GM19328 (cell line): Measurements from ENCODE around the gene KLF8.
"Not testable (repeated sequence)": the region's sequence is repeated elsewhere in the genome, so short reads cannot be mapped to it uniquely, and the experiment has no call there.

Experiments used
- ATAC-seq: cut with Tn5 transposase; IDR thresholded peaks from one replicate; pipeline ENCODE4 v1.9.1; 2021; ENCODE audit warnings: mild to moderate bottlenecking, moderate library complexity; ENCODE audit not compliant: unreplicated experiment

The KLF8 gene

DNA sequence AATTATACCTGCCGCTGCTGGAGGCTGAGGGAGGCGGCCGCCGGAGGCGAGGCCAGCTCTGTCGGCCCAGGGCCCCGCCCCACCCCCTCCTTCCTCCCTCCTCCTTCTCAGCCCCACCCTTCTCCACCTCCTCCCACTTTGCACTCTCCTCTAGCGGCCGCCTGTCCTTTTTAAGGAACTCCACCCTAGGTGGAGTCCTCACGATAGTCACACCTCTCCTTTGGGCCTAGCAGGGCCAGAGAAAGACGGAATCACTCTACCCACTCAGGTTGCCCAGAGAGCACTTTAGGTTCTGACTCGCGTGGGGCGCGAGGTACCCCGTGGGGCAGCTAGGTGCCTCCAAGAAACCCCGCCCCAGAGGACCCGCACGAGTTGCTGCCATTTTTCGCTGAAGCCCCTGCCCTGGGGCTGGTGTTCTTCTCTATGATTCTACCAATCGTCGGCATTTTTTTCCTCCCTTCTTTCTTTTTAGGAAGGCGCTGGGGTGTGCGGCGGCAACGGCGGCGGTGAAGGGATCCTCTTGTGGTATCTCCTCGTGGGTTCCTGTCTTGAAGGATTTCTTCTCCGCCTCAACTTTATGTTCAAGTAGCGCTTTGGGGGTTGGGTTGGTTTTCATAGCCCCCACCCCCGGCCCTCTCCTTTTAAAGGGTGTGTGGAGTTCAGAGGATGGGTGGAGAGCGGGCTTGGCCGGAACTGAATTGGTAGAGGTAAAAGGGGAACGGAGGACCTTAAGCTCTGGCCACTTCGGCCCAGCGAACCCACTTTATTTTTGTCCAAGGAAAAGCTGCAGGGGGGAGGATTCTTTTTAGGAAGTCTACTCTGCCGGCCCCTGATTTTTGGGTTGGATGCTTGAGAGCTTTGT lies at the start of gene KLF8:
Gene KLF8, plus strand, starts transcription at position 136 of the 862 bp plus-strand sequence. CDS start 979 bp downstream, outside the sequence.
- ATAC-seq: peak; percentile 51

DNA sequence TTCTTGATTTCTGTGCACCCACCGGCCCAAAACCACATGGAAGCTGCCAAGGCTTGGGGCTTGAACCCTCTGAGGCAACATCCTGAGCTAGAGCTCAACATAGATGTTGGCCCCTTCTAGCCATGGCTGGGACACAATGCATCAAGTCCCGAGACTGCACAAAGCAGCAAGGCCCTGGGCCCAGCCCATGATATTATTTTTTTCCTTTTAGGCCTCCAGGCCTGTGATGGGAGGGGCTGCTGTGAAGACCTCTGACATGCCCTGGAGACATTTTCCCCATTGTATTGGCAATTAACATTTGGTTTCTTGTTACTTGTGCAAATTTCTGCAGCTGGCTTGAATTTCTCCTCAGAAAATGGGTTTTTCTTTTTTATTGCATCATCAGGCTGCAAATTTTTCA lies 25.2 kb upstream of the KLF8 start:
- not testable (repeated sequence) for ATAC-seq

DNA sequence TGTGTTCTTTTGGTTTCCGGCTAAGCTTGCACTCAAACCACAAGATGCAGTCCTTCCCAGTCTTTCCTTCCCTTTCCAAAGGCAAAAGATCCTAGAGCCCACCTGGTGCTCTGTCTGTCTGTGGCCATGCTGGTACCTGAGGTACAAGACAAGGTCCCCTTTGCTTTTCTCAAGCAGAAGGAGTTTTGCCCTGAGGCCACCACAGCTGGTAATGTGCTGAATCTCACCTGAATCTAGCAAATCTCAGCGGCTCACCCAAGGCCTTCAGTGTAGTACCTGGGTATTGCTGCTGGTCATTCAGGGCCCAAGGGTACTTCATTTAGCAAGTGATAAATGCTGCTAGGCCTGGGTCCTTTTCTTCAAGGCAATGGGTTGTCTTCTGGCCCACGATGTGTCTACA lies 20.5 kb upstream of the KLF8 start:
- no peak for ATAC-seq

DNA sequence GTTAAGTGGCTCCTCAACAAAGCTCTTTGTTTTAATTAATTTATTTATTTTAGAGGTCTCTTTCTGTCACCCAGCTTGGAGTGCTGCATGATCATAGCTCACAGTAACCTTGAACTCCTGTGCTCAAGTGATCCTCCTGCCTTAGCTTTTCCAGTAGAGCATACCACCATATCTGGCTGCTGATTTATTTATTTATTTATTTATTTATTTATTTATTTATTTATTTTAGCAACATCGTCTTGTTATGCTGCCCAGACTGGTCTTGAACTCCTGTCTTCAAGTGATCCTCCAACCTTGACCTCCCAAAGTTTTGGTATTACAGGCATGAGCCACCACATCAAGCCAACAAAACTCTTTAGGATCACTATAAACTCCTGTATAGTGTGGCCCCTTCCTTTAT lies 15.8 kb upstream of the KLF8 start:
- no peak for ATAC-seq

DNA sequence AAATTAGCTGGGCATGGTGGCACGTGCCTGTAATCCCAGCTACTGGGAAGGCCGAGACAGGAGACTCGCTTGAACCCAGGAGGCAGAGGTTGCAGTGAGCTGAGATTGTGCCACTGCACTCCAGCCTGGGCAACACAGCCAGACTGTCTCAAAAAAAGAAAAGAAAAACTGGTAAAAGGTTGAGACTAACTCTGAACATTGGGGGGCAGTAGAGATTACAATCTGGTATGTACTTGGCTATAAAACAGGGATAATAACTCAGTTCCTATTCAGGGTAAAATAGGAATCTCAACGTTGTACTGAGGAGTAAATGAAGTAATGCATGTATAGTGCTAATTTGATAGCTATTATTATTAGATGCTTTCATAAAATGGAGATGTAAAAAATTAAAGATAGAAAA lies 12.5 kb upstream of the KLF8 start:
- no peak for ATAC-seq

DNA sequence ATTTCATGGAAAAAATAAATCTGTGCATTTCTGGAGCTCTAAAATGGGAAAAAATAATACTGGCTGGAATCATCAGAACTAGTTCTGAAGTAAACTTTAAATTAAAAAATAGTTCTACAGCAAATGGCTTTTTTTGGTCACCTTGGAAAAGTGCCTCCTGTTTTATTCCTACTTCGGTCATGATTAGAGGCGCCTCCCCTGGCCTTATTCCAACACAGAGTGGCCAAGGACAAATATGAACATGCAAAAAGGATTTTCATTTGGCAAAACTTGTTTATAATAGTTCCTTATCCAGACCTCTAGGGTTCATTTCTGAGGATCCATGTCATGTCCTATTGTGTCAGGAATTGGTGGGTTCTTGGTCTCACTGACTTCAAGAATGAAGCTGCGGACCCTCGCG lies 11.1 kb upstream of the KLF8 start:
- ATAC-seq: no peak

DNA sequence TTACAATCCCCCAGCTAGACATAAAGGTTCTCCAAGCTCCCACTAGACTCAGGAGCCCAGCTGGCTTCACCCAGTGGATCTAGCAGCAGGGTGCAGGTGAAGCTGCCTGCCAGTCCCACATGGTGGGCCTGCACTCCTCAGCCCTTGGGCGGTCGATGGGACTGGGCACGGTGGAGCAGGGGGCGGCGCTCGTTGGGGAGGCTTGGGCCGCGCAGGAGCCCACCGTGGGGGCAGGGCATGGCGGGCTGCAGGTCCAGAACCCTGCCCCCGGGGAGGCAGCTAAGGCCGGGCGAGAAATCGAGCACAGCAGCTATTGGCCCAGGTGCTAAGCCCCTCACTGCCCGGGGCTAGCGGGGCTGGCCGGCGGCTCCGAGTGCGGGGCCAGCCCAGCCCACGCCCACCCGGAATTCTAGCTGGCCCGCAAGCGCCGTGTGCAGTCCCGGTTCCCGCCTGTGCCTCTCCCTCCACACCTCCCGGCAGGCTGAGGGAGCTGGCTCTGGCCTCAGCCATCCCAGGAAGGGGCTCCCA lies 9.6 kb upstream of the KLF8 start:
- ATAC-seq: no peak

DNA sequence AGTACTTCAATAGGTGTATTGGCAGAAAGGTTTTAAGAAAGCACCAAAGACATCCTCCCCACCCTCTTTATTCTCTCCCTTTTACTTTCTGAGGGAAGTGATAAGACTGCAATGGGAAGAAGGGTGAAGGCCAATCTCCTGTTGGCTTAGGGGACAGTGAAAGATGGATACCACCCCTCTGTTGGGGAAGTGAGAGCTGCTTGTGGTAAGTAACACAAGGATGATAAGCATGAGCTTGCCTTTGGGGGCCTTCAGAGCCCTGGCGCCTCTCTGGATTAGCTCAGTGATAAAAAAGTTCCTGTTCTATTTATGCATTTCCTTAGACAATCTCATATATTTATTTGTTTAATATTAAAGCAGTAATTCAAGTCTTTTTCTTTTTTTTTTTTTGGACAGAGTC lies 5.2 kb upstream of the KLF8 start:
- ATAC-seq: no peak

DNA sequence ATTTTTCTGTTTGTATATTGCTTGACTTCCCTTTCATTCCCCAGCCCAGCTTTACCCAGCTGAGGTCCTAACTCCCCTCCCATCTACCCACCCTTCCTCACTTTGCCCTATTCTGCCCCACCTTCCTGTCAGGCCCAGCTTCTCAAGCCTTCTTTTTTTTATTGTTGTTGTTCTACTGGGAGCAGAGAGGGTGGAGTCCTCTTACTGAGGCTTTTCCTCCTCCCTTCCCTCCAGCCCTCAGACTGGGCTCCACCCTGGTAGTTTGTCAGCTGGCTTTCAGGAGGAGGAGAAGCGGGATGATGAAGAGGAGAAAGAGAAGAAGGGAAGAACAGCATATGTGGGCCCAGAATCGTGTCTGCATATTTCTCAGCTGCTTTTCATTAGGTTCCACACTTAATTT lies 3.2 kb upstream of the KLF8 start:
- no peak for ATAC-seq

DNA sequence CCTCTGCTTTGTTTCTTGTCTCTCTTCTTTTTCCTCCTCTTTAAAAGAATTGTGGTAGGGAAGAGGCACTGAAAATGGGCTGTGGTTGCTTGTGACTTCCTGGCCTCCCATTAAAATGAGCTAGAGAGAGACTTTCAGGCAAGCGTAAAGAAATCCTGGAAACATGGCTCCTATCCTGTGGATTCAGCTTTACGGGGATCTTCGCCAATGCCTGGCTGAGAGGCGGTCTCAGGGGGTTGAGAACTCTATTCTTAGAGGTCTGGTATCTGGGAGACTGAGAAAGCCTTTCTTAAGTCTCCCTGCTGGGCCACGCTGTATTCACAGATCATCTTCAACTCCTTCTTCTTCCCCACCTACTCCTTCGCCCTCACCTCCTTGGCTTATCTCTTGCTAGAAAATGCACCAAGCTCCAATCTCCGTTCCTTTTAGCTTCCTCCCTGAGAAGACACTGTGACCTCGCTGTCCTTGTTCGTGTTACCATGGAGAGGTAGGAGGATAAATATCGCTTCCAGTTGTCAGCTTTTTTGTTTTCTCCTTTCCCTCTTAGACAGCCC lies 542 bp upstream of the KLF8 start:
- ATAC-seq: no peak

DNA sequence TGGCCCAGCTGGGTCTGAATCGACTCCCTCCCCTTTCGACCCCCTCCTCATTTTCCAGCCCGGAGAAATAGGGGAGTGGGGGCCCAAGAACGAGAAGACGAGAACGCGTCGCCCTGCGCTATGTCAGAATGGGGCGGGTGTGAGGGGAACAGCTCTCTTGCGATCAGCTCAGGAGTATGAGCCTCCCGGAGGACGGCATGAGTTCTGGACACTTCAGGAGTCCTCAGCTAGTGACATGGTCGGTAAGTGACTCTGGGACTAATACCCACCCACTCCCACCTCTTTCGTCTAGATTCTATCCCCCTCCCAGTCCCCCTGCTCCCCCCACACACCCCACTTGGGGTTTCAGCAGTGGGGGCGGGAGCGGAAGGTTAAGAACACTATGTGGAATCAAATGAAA lies 944 bp downstream of the KLF8 start:
- no peak for ATAC-seq

DNA sequence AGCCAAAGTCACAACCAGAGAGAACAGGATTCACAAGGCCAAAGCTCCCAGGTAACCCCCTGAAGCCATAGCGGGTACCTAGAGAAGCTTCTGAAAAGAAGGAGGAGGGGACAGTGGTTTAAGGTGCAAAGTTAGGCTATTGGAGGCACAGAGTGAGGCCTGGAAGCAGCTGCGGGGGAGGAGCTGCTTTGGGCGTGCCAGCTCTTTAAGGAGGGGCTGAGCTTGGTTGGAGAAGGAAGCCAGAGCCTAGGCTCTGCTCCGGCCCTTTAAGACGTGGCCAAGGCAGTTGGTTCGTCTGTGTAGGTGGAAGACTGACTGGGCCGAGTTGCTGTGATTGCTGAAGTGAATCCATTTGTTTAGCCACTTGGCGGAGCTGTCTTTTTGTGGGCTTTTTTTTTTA lies 1.5 kb downstream of the KLF8 start:
- peak; percentile 83 for ATAC-seq

DNA sequence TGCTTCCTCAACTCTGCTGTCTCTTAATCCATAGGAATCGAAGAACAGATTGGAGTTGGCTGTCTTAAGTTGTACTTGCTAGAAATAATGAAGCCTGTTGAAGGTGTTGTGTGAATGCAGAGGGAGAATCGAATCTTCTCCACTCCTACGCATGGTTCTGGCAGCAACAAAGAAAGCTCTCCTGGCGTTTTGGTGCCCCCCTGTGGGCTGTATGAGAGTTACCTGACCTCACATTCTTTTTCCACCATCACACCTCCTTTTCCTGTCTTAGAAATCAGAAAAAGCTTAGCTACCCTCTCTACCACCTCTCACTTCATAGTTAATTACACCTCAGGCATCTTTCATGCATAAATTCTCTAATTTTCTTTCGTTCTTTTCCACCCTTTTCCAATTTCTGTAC lies 16.3 kb downstream of the KLF8 start:
- ATAC-seq: peak; percentile 91

DNA sequence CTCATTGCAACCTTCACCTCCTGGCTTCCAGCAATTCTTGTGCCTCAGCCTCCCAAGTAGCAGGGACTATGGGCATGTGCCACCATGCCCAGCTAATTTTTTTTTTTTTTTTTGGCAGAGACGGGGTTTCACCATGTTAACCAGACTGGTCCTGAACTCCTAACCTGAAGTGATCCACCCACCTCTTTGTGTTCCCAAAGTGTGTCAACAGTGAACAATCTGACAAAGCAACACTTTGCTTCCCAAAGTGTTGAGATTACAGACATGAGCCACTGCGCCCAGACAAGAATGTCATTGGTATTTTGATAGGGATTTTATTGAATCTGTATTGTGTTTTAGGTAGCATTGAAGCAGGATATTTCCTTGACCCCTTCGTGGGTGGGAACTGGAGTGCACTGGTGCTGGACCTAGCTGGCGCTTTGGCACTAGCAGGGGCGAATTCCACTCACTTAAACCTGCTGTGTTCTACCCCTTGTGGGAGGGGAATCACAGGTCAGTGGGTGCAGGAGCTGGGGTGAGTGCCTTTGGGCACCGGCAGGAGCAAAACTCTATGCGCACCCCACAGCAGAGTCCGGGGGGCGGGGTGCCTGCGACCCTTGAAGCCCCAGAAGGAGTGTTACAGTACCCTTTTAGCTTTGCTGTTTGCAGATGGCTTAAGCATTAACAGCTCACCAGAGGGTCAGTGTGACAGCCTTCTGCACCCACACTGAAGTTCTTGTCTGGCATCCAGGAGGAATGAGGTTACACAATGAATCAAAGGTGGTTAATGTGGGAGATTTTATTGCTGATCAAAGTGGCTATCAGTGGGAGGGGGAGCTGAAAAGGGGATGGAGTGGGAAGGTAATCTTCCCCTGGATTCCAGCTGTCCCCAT lies 21.9 kb downstream of the KLF8 start:
- no peak for ATAC-seq

DNA sequence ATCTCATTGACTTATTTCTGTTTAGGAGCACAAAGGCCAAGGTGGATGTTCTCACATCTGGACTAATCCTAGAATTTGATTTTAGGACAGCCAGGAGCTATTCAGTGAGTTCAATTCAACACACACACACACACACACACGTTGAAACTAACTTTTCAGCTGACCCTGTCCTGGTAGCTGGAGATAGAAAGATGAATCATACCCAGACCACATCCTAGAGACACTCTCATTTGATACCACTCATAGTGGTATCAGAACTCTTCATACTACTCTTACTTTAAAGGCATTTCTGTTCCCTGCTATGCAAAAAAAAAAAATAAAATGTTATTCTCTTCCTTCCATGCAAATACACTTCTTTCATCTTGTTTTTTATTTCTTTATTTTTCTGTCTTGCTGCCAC lies 36.7 kb downstream of the KLF8 start:
- ATAC-seq: no peak

DNA sequence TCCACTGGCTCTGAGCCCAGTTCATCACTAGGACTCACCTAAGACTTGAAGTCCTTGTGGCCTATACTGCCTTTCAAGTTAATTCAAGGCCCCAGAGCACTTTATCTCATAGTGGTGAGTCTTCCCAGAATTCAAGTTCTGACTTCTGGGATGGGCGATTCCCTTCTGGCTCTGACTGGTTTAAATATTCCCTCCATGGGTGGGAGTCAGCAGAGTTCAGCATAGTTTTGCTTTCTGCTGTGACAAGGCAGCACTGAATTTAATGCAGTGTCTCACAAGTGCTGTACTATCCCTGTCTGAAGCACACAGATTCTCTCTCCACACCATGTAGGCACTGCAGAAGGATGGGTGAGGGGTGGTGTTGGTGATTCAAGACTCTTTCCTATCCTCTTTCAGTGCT lies 46.5 kb downstream of the KLF8 start:
- no peak for ATAC-seq

DNA sequence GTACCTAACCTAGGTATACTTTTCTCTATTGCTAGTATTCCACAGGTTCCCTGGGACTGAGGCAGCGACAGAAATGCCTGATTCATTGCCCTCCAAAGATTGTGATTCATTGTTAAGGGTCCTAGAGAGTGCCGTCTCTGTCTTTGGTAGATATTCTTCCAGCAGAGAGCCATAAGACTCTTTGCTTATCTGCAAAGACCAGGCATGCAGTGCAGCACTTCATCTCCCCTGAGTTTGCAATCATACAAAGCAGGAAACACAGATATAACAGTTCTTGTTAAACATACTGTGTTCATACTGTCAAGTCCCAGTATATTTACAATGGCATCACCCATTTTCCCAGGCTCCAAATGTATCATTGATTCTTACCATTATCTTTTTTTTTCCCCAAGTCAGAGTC lies 47.7 kb downstream of the KLF8 start:
- ATAC-seq: no peak

DNA sequence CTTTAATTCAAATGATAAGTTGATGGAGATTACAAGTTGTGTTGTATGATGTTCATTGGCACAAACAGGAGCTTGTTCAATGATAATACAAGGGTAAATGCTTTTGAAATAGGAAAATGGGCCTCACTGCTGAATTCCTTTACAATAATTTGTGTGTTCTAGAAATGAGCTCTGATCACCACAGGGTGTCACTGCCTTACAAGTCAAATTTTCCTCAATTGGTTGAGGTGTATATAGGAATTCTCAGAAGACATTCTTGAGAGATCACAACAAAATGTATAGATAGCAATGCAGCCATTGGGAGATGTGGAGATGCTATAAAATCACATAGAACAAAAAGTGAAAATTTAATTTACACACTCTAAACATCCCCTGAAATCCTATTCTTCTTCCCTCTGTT lies 49.6 kb downstream of the KLF8 start:
- no peak for ATAC-seq

DNA sequence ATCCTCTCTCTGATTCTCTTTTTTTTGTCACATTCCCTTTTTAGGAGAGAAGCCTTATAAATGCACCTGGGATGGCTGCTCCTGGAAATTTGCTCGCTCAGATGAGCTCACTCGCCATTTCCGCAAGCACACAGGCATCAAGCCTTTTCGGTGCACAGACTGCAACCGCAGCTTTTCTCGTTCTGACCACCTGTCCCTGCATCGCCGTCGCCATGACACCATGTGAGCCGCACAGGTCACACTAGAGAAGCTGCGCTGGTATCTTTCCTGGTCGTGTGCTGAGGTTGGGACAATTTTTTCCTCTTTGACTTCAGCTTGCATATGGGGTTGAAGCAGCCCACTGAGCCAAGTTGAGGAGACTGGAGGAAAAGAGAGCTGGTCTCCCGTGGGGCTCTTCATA lies 52.1 kb downstream of the KLF8 start:
- ATAC-seq: no peak

DNA sequence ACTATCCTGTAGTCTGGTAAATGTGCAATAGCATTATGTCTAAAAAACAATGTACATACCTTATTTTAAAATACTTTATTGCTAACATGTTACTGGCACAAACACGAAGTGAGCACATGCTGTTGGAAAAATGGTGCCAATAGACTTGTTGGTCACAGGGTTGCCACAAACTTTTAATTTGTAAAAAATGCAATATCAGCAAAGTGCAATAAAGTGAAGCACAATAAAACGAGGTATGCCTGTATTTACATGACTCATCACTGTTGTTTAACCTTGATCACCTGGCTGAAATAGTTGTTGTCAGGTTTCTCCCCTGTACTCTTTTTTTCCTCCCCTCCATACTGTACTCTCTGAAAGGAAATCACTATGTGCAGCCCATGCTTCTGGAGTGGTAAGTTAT lies 56.5 kb downstream of the KLF8 start:
- ATAC-seq: no peak

DNA sequence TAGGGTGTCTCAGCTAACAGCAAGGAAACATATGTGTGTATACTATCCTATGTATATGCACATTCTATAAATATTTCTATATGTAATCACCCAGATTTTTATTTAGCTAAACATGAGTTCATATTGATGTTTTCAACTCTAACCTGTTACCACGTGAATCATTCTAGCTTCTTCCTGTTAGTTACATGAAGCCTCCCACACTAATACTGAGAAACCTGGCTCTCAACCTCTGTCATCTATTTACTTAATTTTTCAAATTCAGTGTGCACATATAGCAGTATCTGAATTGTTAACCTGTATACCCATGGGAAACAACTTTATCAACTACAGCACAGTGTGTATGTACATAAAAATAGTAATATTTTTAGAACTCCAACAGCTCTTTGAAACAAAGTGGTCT lies 57.3 kb downstream of the KLF8 start:
- no peak for ATAC-seq

DNA sequence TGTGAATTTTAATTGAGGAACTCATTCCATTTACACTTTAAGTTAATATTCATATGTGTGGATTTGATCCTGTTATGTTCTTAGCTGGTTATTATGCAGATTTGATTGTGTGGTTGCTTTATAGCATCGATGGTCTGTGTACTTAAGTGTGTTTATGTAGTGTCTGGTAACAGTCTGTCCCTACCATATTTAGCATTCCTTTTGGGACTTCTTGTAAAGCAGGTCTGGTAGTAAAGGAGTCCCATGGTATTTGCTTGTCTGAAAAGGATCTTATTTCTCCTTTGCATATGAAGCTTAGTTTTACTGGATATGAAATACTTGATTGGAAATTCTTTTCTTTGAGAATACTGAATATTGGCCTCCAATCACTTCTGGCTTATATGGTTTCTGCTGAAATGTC lies 76.6 kb downstream of the KLF8 start:
- no peak for ATAC-seq
